K562 (cell line): Measurements from ENCODE around the gene TRDN. TPM values are rescaled to one million over a fixed set of nuclear protein-coding genes. Genes with fewer than 3 reads are reported as not detected.

ENCODE experiments used
- ATAC-seq: fragments of 200-7000 bp; cut with Tn5 transposase; 3 replicates; pipeline ENCODE4 v1.9.1; 2020; ENCODE audit warnings: moderate library complexity
- BruUV-seq: library from RNA; stranded (reverse); fragments of 400-500 nt; replicated peaks from 2 replicates; lab custom pipeline; 2021; lab: Mats Ljungman, UMichigan
- CTCF ChIA-PET: fragments of 300-600 bp; formaldehyde crosslinking; extraction: SDS; loops from one replicate; lab custom pipeline; 2021; ENCODE audit warnings: low intra/inter-chr PET ratio; lab: Yijun Ruan, JAX
- POLR2A ChIA-PET: fragments of 300-600, 350-650 bp; sonication (Branson Sonifier 250); formaldehyde crosslinking; extraction: SDS; loops from one replicate; lab custom pipeline; 2021; ENCODE audit warnings: antibody characterized with exemption, inconsistent platforms; lab: Yijun Ruan, JAX
- DNase-seq, 4 experiments: peaks; one replicate each; pipeline versions ENCODE4 v3.0.0 to v3.0.0-alpha.2; 2011 to 2018; ENCODE audit warnings: low spot score in 3 of 4, mixed read lengths in 3 of 4; ENCODE audit errors: extremely low read depth in 1 of 4
- FAIRE-seq: peaks from 2 replicates; lab custom pipeline; 2011; peaks lifted over from hg19 to GRCh38; lab: Jason Lieb, UNC
- H2AFZ ChIP-seq: 2 replicates; pipeline ENCODE4 v1.6.0; 2011; ENCODE audit warnings: low read depth, low read length, control low read depth, inconsistent platforms
- H3K27ac ChIP-seq: fragments of 200-600 bp; 3 replicates; pipeline ENCODE4 v1.8.0; 2011; ENCODE audit warnings: low read depth, mild to moderate bottlenecking, control low read depth, inconsistent platforms, low read length, moderate library complexity, mixed read lengths; ENCODE audit errors: extremely low read depth
- H3K27me3 ChIP-seq, 2 experiments: fragments of 300-600 bp in 1 of 2; 2 replicates in 1 of 2; 3 replicates in 1 of 2; pipeline versions ENCODE4 v1.6.0 to v1.8.0; 2011; ENCODE audit warnings: inconsistent platforms in 2 of 2, low read length in 2 of 2, mild to moderate bottlenecking in 1 of 2, mixed read lengths in 1 of 2, moderate library complexity in 1 of 2; ENCODE audit not compliant: control insufficient read depth in 2 of 2, insufficient read depth in 2 of 2
- H3K36me3 ChIP-seq: fragments of 300-600 bp; 3 replicates; pipeline ENCODE4 v1.8.0; 2011; ENCODE audit warnings: mild to moderate bottlenecking, low read length, inconsistent platforms; ENCODE audit not compliant: control insufficient read depth, insufficient read depth
- H3K4me1 ChIP-seq, 2 experiments: fragments of 200-600 bp in 1 of 2; replicated peaks in 1 of 2; 2 replicates in 1 of 2; 3 replicates in 1 of 2; pipeline versions ENCODE4 v1.5.1 to v1.8.0; 2011; ENCODE audit warnings: inconsistent platforms in 2 of 2, low read length in 2 of 2, mild to moderate bottlenecking in 1 of 2, mixed read lengths in 1 of 2, moderate library complexity in 1 of 2; ENCODE audit not compliant: control insufficient read depth in 2 of 2, insufficient read depth in 2 of 2
- H3K4me2 ChIP-seq: 2 replicates; pipeline ENCODE4 v1.6.1; 2011; ENCODE audit warnings: low read length, control low read depth, inconsistent platforms, mixed read lengths; ENCODE audit not compliant: insufficient read depth
- H3K4me3 ChIP-seq: fragments of 200-600 bp; sonication (generic), shearing (Covaris generic); 2 replicates; pipeline ENCODE4 v1.5.1; 2016; ENCODE audit warnings: control low read depth, inconsistent platforms
- H3K79me2 ChIP-seq: fragments of 200-600 bp; 3 replicates; pipeline ENCODE4 v1.8.0; 2011; ENCODE audit warnings: low read length, inconsistent platforms; ENCODE audit not compliant: control insufficient read depth, insufficient read depth
- H3K9ac ChIP-seq, 2 experiments: 2 replicates each; pipeline versions ENCODE4 v1.6.0 to v1.6.1; 2011; ENCODE audit warnings: low read depth in 2 of 2, low read length in 2 of 2, control low read depth in 1 of 2, inconsistent platforms in 1 of 2, mild to moderate bottlenecking in 1 of 2, mixed read lengths in 1 of 2; ENCODE audit not compliant: insufficient read depth in 1 of 2
- H3K9me1 ChIP-seq: one replicate; pipeline ENCODE4 v1.6.0; 2011; ENCODE audit warnings: inconsistent platforms, mild to moderate bottlenecking, low read length, moderate library complexity; ENCODE audit not compliant: control insufficient read depth, insufficient read depth
- H3K9me3 ChIP-seq: replicated peaks from 2 replicates; pipeline ENCODE4 v1.5.1; 2011; ENCODE audit warnings: low read depth, low read length, inconsistent platforms; ENCODE audit not compliant: control insufficient read depth, insufficient read depth
- H4K20me1 ChIP-seq: replicated peaks from 2 replicates; pipeline ENCODE4 v1.6.1; 2011; ENCODE audit warnings: low read length, inconsistent platforms, mixed read lengths; ENCODE audit not compliant: control insufficient read depth, insufficient read depth
- E2F3 ChIP-seq: fragments of 250-450 bp; sonication (Bioruptor Pico); IDR thresholded peaks from 2 replicates; pipeline ENCODE4 v1.4.0; 2020; ENCODE audit warnings: mild to moderate bottlenecking
- FOXJ3 ChIP-seq: sonication (generic); formaldehyde crosslinking; IDR thresholded peaks from 2 replicates; pipeline ENCODE4 v1.4.0; 2020; ENCODE audit warnings: mild to moderate bottlenecking, missing genetic modification reagents
- GATAD2A ChIP-seq: fragments of 450-650 bp; IDR thresholded peaks from 2 replicates; pipeline ENCODE4 v1.6.1; 2017
- HBP1 ChIP-seq: fragments of 450-650 bp; formaldehyde crosslinking; IDR thresholded peaks from 2 replicates; pipeline ENCODE4 v1.4.0; 2022; ENCODE audit warnings: missing genetic modification characterization
- NFIX ChIP-seq: fragments of 250-450 bp; sonication (Bioruptor Pico); IDR thresholded peaks from 2 replicates; pipeline ENCODE4 v1.4.0; 2020; ENCODE audit warnings: low read depth, mild to moderate bottlenecking, moderate library complexity
- RBM14 ChIP-seq: fragments of 200-400 bp; formaldehyde crosslinking; IDR thresholded peaks from 2 replicates; pipeline ENCODE4 v1.6.1; 2018; ENCODE audit warnings: low read depth, mild to moderate bottlenecking, low read length, moderate library complexity, borderline replicate concordance; ENCODE audit not compliant: insufficient read depth
- SIN3A ChIP-seq, 2 experiments: fragments of 150-350 bp in 1 of 2; IDR thresholded peaks; 2 replicates each; pipeline ENCODE4 v1.6.1; 2011 to 2016; ENCODE audit warnings: borderline replicate concordance in 2 of 2, low read depth in 2 of 2, low read length in 2 of 2, mild to moderate bottlenecking in 2 of 2, moderate library complexity in 2 of 2; ENCODE audit not compliant: control insufficient read depth in 1 of 2
- SNAPC5 ChIP-seq: fragments of 250-450 bp; sonication (Bioruptor Pico); IDR thresholded peaks from 2 replicates; pipeline ENCODE4 v1.8.0; 2021; ENCODE audit warnings: moderate library complexity, mild to moderate bottlenecking, inconsistent platforms
- SUPT5H ChIP-seq: fragments of 450-650 bp; IDR thresholded peaks from 2 replicates; pipeline ENCODE4 v1.6.1; 2016
- TAF1 ChIP-seq: IDR thresholded peaks from 2 replicates; pipeline ENCODE4 v1.6.1; 2011; ENCODE audit warnings: mild to moderate bottlenecking, low read length, moderate library complexity; ENCODE audit not compliant: insufficient read depth, control insufficient read depth, severe bottlenecking; ENCODE audit errors: extremely low read depth
- TCF15 ChIP-seq: fragments of 250-450 bp; sonication (Bioruptor Pico); IDR thresholded peaks from 2 replicates; pipeline ENCODE4 v1.8.0; 2022; ENCODE audit warnings: moderate library complexity, mild to moderate bottlenecking, inconsistent platforms
- TFE3 ChIP-seq: fragments of 450-650 bp; formaldehyde crosslinking; IDR thresholded peaks from 2 replicates; pipeline ENCODE4 v1.4.0; 2020; ENCODE audit warnings: mild to moderate bottlenecking, mixed read lengths
- TSC22D4 ChIP-seq: fragments of 450-650 bp; IDR thresholded peaks from 2 replicates; pipeline ENCODE4 v1.6.1; 2016; ENCODE audit warnings: missing genetic modification characterization, missing biosample characterization, control low read depth
- ZBTB17 ChIP-seq: fragments of 450-650 bp; formaldehyde crosslinking; IDR thresholded peaks from 2 replicates; pipeline ENCODE4 v1.4.0; 2020; ENCODE audit warnings: mild to moderate bottlenecking
- ZNF165 ChIP-seq: fragments of 250-450 bp; sonication (Bioruptor Pico); IDR thresholded peaks from 2 replicates; pipeline ENCODE4 v1.4.0; 2020; ENCODE audit warnings: borderline replicate concordance
- ZNF324 ChIP-seq: fragments of 250-450 bp; sonication (Bioruptor Pico); IDR thresholded peaks from 2 replicates; pipeline ENCODE4 v1.4.0; 2020; ENCODE audit warnings: mild to moderate bottlenecking
- ZNF511 ChIP-seq: sonication (generic); formaldehyde crosslinking; IDR thresholded peaks from 2 replicates; pipeline ENCODE4 v1.8.0; 2022; ENCODE audit warnings: mild to moderate bottlenecking, missing genetic modification reagents
- ZNF77 ChIP-seq: fragments of 250-450 bp; sonication (Bioruptor Pico); IDR thresholded peaks from 2 replicates; pipeline ENCODE4 v1.5.0; 2020
- WGBS: fragments of 100-300 bp; shearing (Covaris generic); methylation state at CpG from one replicate; pipeline ENCODE4 v1.1.6; 2016; ENCODE audit warnings: low coverage, mixed read lengths; ENCODE audit not compliant: insufficient coverage; ENCODE audit errors: missing lambda C conversion rate; 5-methylcytosine and 5-hydroxymethylcytosine counted together
- in situ Hi-C: fragments of 300-500 bp; cut with MboI; formaldehyde crosslinking; loops from 4 replicates; pipeline ENCODE4 v1.15.0; 2018; ENCODE audit warnings: inconsistent platforms, mixed read lengths
- intact Hi-C: fragments of 100-400 bp; cut with micrococcal nuclease; formaldehyde crosslinking; loops from 2 replicates; pipeline ENCODE4 v1.14.2; 2022
- polyA plus RNA-seq, 8 experiments: library from polyadenylated mRNA; depleted of rRNA in 4 of 8; stranded (reverse) in 5 of 8; unstranded in 3 of 8; fragments of >200 nt; fragmentation: Nextera tagmentation in 2 of 8; fragmentation: Illumina TruSeq in 1 of 8; extraction: Ambion mirVana in 2 of 8; extraction: Trizol in 1 of 8; gene quantifications; 2 replicates each; pipeline versions ENCODE4 v1.2.1 to v1.2.3, GENCODE V29; 2011 to 2014; ENCODE audit warnings: inconsistent platforms in 1 of 8, missing spikeins in 1 of 8
- total RNA-seq, 7 experiments: library from RNA; depleted of rRNA in 6 of 7; stranded (reverse); fragments of >200 nt in 6 of 7; fragmentation: Illumina TruSeq in 2 of 7; extraction: Trizol in 2 of 7; gene quantifications; 2 replicates each; pipeline versions ENCODE4 v1.2.1 to v1.2.3, GENCODE V29; 2011 to 2021; ENCODE audit warnings: low replicate concordance in 1 of 7

TRDN gene
- total and polyA plus RNA-seq, 9 of the 15 experiments (the other 6 are each of a cell fraction or from before 2014, with no cell fraction given): 0.05 to 0.50 (median 0.16) TPM

GRCh38 chr6:123201869-123202372 lies 434.8 kb downstream of the TRDN start:
- H3K9me3 ChIP-seq: no peaks in the 10 kb centered on the region

More at GRCh38 chr6:123201869-123202372, 434.8 kb downstream of the TRDN start:
- Histone ChIP-seq H2AFZ (no peak overlapping the region), H3K79me2 (no peaks in the 10 kb centered on the region), H3K36me3 (no peaks in the 10 kb centered on the region), H4K20me1 (no peaks in the 10 kb centered on the region), H3K9me1 (no peaks in the 10 kb centered on the region), H3K4me2 (no peak overlapping the region), H3K4me1 (no peaks in the 10 kb centered on the region), H3K4me3 (no peak overlapping the region), H3K27me3 (no peaks in the 10 kb centered on the region)
- POLR2A ChIA-PET: no interaction called here
- 42% methylated on average over 4 of the region's 18 CpGs for WGBS
- intact Hi-C loops (no loop called here), in situ Hi-C loops (no loop called here)
- no peak for ATAC-seq
- CTCF ChIA-PET: no interaction called here
- FAIRE-seq: no peak
- BruUV-seq: no TSS peak
- no peak for TF ChIP-seq FOXJ3 (CRISPR knock-in tag)
- TF ChIP-seq HBP1 (CRISPR knock-in tag): no peak
- no peak for TF ChIP-seq RBM14
- TF ChIP-seq SUPT5H: no peak
- TF ChIP-seq GATAD2A: no peak
- no peak for TF ChIP-seq ZNF165 (CRISPR knock-in tag)
- TF ChIP-seq ZNF511 (CRISPR knock-in tag): no peak
- TF ChIP-seq ZNF324 (CRISPR knock-in tag): no peak
- TF ChIP-seq TFE3 (CRISPR knock-in tag): no peak
- no peak for TF ChIP-seq NFIX (CRISPR knock-in tag)
- no peak for TF ChIP-seq TSC22D4 (tag)
- no peak for TF ChIP-seq TCF15 (CRISPR knock-in tag)
- TF ChIP-seq E2F3 (CRISPR knock-in tag): no peak
- TF ChIP-seq ZBTB17 (CRISPR knock-in tag): no peak
- no peak for TF ChIP-seq ZNF77 (CRISPR knock-in tag)
- TF ChIP-seq TAF1: no peak
- TF ChIP-seq SIN3A (IDR thresholded peaks at IDR 0.05; ENCODE audit: borderline replicate concordance in 2 of 2, control insufficient read depth in 1 of 2, low read depth in 2 of 2, low read length in 2 of 2): no peak
- no peak for TF ChIP-seq SNAPC5
- TF ChIP-seq, all 486 proteins: peak for 0
- no peak for DNase-seq
- Histone ChIP-seq H3K9ac (no peak overlapping the region), H3K27ac (no peak overlapping the region)
